BLaER1 treated with 17β-estradiol and CSF1 and Interleukin-3, amounts not matched to agents 10 nM and 100 nM (cell line): Measurements from ENCODE around the gene PTPRS.

ENCODE experiments used
- H3K27ac ChIP-seq, 11 experiments: shearing (Covaris generic); formaldehyde crosslinking; 2 replicates each; pipeline ENCODE4 v1.8.1; 2022
- H3K27me3 ChIP-seq, 11 experiments: shearing (Covaris generic); formaldehyde crosslinking; 2 replicates each; pipeline ENCODE4 v1.8.1; 2022
- H3K36me3 ChIP-seq, 11 experiments: shearing (Covaris generic); formaldehyde crosslinking; 2 replicates each; pipeline ENCODE4 v1.8.1; 2022
- H3K4me1 ChIP-seq, 10 experiments: shearing (Covaris generic); formaldehyde crosslinking; 2 replicates each; pipeline ENCODE4 v1.8.1; 2022
- H3K4me2 ChIP-seq, 11 experiments: shearing (Covaris generic); formaldehyde crosslinking; 2 replicates each; pipeline ENCODE4 v1.8.1; 2022
- H3K4me3 ChIP-seq, 10 experiments: shearing (Covaris generic); formaldehyde crosslinking; 2 replicates each; pipeline ENCODE4 v1.8.1; 2022
- H3K9ac ChIP-seq, 11 experiments: shearing (Covaris generic); formaldehyde crosslinking; 2 replicates each; pipeline ENCODE4 v1.8.1; 2022
- H3K9me3 ChIP-seq, 11 experiments: shearing (Covaris generic); formaldehyde crosslinking; replicated peaks in 1 of 11; 2 replicates each; pipeline ENCODE4 v1.8.1; 2022
- H4K20me1 ChIP-seq, 11 experiments: shearing (Covaris generic); formaldehyde crosslinking; 2 replicates each; pipeline ENCODE4 v1.8.1; 2022
- Cebpa-rat ChIP-seq, 11 experiments: shearing (Covaris generic); IDR thresholded peaks; 2 replicates each; pipeline ENCODE4 v1.8.1; 2022

PTPRS gene

DNA sequence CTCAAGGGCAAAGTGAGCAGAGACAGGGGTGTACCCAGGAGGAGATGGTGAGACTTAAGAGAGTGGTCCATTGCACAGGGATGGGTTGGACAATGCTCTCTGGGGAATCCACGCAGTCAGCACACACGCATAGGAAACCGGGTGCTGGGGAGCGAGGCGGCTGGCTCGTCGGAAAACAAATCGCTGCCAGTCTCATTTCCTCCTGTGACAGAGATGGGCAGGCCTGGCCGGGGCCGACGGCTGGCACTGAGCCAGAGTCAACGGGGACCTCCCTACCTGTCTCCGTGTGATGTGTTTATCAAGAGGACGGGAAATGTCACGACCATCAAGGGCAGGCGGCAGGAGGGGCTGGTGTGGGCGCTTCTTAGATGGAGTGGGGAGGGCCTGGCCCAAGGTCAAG is 27.3 kb downstream of the PTPRS start:
- Histone ChIP-seq H3K4me3 (no peak overlapping the region), H3K27me3 (no peaks in the 10 kb centered on the region; a peak in 2 of 22 replicates), H3K4me2 (peak overlapping the region; percentile 28 to 68 (median 49); a peak in 21 of 22 replicates)

DNA sequence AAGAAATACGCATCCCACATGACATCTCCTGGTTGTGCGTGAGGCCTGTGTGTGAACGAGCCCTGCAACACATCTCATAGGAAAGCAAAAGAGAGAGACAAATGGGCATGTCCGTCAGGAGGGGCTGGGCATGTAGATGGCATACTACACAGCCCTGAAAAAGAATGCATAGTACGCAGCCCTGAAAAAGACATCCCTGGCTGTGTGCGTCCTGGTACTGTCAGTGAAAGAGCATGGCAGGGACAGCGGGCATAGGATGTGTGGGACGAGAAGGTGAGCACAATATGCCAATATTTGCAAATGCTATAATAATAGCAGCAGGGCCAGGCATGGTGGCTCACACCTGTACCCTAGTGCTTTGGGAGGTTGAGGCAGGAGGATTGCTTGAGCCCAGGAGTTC is 28.6 kb downstream of the PTPRS start:
- H3K27me3 ChIP-seq, result no peaks in the 10 kb centered on the region; a peak in 2 of 22 replicates

More for the DNA sequence above, 27.3 kb downstream of the PTPRS start:
- peaks cover 0 to 10% (median 0%) of the 10 kb centered on the region in 11 experiments; a peak in 2 of 22 replicates for H4K20me1 ChIP-seq
- no peaks in the 10 kb centered on the region for H3K36me3 ChIP-seq
- H3K9me3 ChIP-seq, result no peaks in the 10 kb centered on the region
- TF ChIP-seq Cebpa-rat (IDR thresholded peaks at IDR 0.05), result no peak
- H3K4me1 ChIP-seq, result peaks cover 6 to 9% (median 7%) of the 10 kb centered on the region in 10 experiments; a peak in 16 of 20 replicates
- H3K27ac ChIP-seq, result no peak overlapping the region
- H3K9ac ChIP-seq, result peak overlapping the region in 1 of 11 experiments; percentile 38; a peak in 1 of 22 replicates

DNA sequence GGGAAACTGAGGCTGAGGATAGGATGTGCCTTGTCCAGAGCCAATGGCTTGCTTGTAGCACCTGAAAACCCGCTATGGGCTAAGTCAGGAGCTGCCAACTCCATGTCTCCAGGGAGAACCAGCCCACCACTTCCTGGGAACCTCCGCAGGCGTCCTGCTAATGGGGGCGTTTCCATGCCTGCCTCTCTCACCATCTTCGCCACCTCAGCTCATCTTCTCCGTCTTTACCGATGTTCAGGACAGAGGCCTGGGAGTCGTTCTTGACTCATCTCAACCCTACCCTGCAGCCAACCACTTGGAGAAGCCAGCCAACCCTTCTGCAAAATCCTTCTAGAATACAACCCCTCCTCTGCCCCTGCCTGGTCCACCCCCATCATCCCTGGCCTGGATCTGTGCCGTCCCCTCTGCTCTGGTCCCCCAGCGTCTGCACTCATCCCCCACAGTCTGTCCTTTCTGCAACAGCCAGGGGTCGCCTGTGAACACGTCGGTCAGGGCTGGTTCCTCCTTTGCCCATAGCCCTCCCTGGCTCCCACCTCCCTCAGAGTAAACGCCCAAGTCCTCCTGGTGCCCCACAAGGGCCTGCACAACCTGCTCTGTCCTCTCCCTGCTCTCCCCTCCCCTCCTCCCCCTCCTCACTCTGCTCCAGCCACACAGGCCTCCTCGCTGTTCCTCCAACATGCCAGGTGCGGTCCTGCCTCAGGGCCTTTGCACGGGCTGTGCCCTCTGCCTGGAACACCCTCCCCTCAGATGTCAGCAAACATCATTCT is 31.0 kb downstream of the PTPRS start:
- Histone ChIP-seq H3K9ac (no peak overlapping the region), H3K27me3 (no peaks in the 10 kb centered on the region; a peak in 2 of 22 replicates), H3K27ac (no peak overlapping the region), H3K4me2 (no peak overlapping the region), H3K4me3 (no peak overlapping the region), H4K20me1 (peaks cover 0 to 12% (median 0%) of the 10 kb centered on the region in 11 experiments; a peak in 2 of 22 replicates), H3K36me3 (no peaks in the 10 kb centered on the region), H3K9me3 (no peaks in the 10 kb centered on the region), H3K4me1 (peaks cover 6 to 9% (median 7%) of the 10 kb centered on the region in 10 experiments; a peak in 16 of 20 replicates)
- TF ChIP-seq Cebpa-rat (IDR thresholded peaks at IDR 0.05), result no peak

More for the DNA sequence above, 28.6 kb downstream of the PTPRS start:
- peaks cover 6 to 9% (median 7%) of the 10 kb centered on the region in 10 experiments; a peak in 16 of 20 replicates for H3K4me1 ChIP-seq
- H3K9me3 ChIP-seq, result no peaks in the 10 kb centered on the region
- no peak overlapping the region for H3K4me2 ChIP-seq
- H3K4me3 ChIP-seq, result no peak overlapping the region
- TF ChIP-seq Cebpa-rat (IDR thresholded peaks at IDR 0.05), result no peak
- H3K9ac ChIP-seq, result no peak overlapping the region
- no peak overlapping the region for H3K27ac ChIP-seq
- peaks cover 0 to 12% (median 0%) of the 10 kb centered on the region in 11 experiments; a peak in 2 of 22 replicates for H4K20me1 ChIP-seq
- H3K36me3 ChIP-seq, result no peaks in the 10 kb centered on the region

DNA sequence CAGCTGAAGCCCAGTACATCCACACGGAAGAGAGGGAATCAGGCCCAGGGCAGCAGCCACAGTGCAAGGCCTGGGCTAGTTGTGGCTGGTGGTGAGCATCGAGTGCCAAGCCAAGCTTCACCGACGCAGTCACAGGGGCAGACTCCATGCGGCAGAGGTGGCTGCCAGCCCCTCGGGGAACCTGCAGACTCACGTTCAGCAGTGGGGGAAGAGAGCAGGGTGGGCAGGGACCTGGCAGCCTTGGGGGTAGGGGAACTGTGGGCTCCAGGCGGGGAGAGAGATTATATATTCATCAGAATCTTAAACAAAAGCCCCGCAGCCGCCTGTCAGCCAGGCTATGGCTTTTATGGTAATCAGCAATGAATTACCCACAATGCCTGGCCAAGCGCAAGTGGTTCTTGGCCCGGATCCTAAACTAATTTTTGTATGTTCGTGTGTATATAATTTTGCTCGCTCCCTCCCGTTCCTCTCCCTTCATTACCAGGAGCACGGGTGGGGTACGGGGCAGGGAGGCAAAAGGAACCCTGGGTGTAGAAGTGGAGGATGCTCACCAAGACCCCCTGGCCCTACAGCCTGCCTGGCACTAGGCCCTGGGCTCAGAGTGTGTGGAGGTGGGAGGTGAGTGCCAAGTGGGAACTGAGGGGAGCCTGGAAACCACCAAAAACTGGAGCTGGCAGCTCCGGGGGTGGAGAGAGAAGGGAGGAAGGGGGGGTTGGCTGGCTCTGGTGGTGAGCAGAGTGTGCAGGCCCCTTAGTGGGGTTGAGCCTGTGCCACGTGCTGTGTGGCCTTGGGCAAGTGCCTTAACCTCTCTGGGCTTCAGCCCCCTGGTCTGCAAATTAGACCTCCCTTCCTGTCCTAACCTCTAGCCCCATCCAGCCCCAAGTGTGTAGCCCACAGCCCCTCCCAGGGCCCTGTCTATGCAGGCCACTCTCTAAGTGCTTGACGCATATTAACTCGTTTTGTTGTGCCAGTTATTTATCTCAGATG is 31.9 kb downstream of the PTPRS start:
- Histone ChIP-seq H4K20me1 (peaks cover 0 to 12% (median 0%) of the 10 kb centered on the region in 11 experiments; a peak in 2 of 22 replicates), H3K9ac (no peak overlapping the region), H3K27me3 (no peaks in the 10 kb centered on the region; a peak in 2 of 22 replicates), H3K9me3 (no peaks in the 10 kb centered on the region), H3K4me2 (no peak overlapping the region), H3K36me3 (no peaks in the 10 kb centered on the region), H3K27ac (no peak overlapping the region), H3K4me1 (peaks cover 6 to 8% (median 7%) of the 10 kb centered on the region in 10 experiments; a peak in 16 of 20 replicates), H3K4me3 (no peak overlapping the region)
- TF ChIP-seq Cebpa-rat (IDR thresholded peaks at IDR 0.05), result no peak

DNA sequence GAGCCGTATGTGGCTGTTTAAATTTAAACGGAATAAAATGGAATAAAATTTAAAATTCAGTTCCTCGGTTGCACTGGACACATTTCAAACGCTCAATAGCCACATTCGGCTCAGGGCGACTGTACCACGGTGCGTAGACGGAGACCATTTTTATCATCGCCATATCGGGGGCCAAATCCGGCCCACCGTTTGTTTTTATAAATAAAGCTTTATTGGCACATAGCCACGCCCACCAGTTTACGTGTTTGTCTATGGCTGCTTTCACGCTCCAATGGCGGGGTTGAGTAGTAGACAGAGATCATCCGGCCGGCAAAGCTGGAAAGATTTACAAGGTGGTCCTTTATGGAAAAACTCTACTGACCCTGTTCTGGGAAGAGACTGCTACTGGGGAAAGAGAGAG is 33.0 kb downstream of the PTPRS start:
- no peak overlapping the region for H3K27ac ChIP-seq
- H3K9ac ChIP-seq, result no peak overlapping the region

GRCh38 chr19:5305163-5305562 is 35.4 kb downstream of the PTPRS start:
- Histone ChIP-seq H3K9ac (no peak overlapping the region), H3K4me3 (no peak overlapping the region), H4K20me1 (peaks cover 0 to 6% (median 0%) of the 10 kb centered on the region in 11 experiments; a peak in 1 of 22 replicates), H3K27ac (no peak overlapping the region), H3K36me3 (no peaks in the 10 kb centered on the region), H3K4me2 (no peak overlapping the region), H3K27me3 (no peaks in the 10 kb centered on the region), H3K4me1 (no peaks in the 10 kb centered on the region), H3K9me3 (no peaks in the 10 kb centered on the region)
- no peak for TF ChIP-seq Cebpa-rat (IDR thresholded peaks at IDR 0.05)

More for the DNA sequence above, 33.0 kb downstream of the PTPRS start:
- H3K4me3 ChIP-seq, result no peak overlapping the region
- H3K4me1 ChIP-seq, result no peaks in the 10 kb centered on the region
- no peaks in the 10 kb centered on the region for H3K9me3 ChIP-seq
- H3K36me3 ChIP-seq, result no peaks in the 10 kb centered on the region
- H3K27me3 ChIP-seq, result no peaks in the 10 kb centered on the region
- no peak overlapping the region for H3K4me2 ChIP-seq
- peaks cover 0 to 6% (median 0%) of the 10 kb centered on the region in 11 experiments; a peak in 1 of 22 replicates for H4K20me1 ChIP-seq
- TF ChIP-seq Cebpa-rat (IDR thresholded peaks at IDR 0.05), result no peak

DNA sequence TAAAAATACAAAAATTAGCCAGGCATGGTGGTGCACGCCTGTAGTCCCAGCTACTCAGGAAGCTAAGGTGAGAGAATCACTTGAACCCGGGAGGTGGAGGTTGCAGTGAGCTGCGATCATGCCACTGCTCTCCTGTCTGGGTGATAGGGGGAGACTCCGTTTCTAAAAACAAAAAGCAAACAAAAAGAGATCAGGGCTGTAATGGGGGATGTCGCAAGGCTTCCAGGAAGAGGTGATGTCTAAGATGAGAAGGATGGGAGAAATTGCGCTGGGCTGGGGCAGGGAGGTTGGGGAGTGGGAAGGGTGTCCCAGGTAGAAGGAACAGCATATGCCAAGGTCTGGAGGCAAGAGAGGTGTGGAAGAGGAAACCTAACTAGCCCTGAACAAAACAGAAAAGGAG is 36.1 kb downstream of the PTPRS start:
- Histone ChIP-seq H3K27ac (no peak overlapping the region), H4K20me1 (peaks cover 0 to 6% (median 0%) of the 10 kb centered on the region in 11 experiments; a peak in 1 of 22 replicates), H3K36me3 (no peaks in the 10 kb centered on the region), H3K4me1 (no peaks in the 10 kb centered on the region), H3K9me3 (no peaks in the 10 kb centered on the region), H3K4me3 (no peak overlapping the region), H3K4me2 (no peak overlapping the region), H3K27me3 (no peaks in the 10 kb centered on the region), H3K9ac (no peak overlapping the region)
- no peak for TF ChIP-seq Cebpa-rat (IDR thresholded peaks at IDR 0.05)

DNA sequence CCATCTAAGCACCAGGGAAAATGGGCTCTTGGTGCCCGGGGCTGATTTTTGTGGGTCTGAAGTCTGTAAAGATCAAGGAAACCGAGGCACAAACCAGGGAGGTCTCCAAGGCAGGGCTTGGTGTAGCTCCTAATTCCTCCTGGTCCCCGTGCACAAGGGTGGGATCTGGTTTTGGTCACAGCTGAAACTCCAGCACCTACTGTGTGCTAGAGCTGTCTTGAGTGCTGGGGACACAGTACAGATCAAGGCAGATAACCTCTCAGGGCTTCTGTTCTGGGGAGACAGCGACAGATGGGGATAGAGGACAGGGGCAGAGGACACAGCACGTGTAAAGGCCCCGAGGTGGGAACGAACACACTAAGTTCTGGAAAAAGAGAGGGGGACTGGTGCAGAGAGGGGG is 37.4 kb downstream of the PTPRS start:
- Histone ChIP-seq H3K4me2 (no peak overlapping the region), H3K4me1 (no peaks in the 10 kb centered on the region), H3K27me3 (no peaks in the 10 kb centered on the region), H3K4me3 (no peak overlapping the region), H4K20me1 (peaks cover 0 to 1% (median 0%) of the 10 kb centered on the region in 11 experiments; a peak in 2 of 22 replicates), H3K9ac (no peak overlapping the region), H3K36me3 (no peaks in the 10 kb centered on the region), H3K9me3 (no peaks in the 10 kb centered on the region), H3K27ac (no peak overlapping the region)
- no peak for TF ChIP-seq Cebpa-rat (IDR thresholded peaks at IDR 0.05)

GRCh38 chr19:5302396-5302795 is 38.2 kb downstream of the PTPRS start:
- no peak for TF ChIP-seq Cebpa-rat (IDR thresholded peaks at IDR 0.05)
- no peaks in the 10 kb centered on the region for H3K4me1 ChIP-seq
- no peak overlapping the region for H3K9ac ChIP-seq
- no peak overlapping the region for H3K4me3 ChIP-seq
- H3K27me3 ChIP-seq, result no peaks in the 10 kb centered on the region
- H3K9me3 ChIP-seq, result no peaks in the 10 kb centered on the region
- no peaks in the 10 kb centered on the region for H3K36me3 ChIP-seq
- H3K4me2 ChIP-seq, result no peak overlapping the region
- H4K20me1 ChIP-seq, result no peaks in the 10 kb centered on the region; a peak in 2 of 22 replicates
- H3K27ac ChIP-seq, result no peak overlapping the region
